Activated CD8-positive, alpha-beta memory T cell treated with anti-CD3 and anti-CD28 coated beads, Interleukin-2, amount 50 U/mL, for 24 hours (primary cell): ENCODE data around the gene TULP4.
"Not testable (repeated sequence)": the region's sequence is repeated elsewhere in the genome, so short reads cannot be mapped to it uniquely, and the experiment has no call there.

Experiments
- DNase-seq: peaks from one replicate; pipeline ENCODE4 v3.0.0-alpha.2; 2020; ENCODE audit errors: extremely low read depth

The TULP4 gene

GRCh38 chr6:158327211-158327610 lies 14.9 kb downstream of the TULP4 start:
- DNase-seq: no peak

- DNase-seq: no peak
Observed at GRCh38 chr6:158328952-158329351, 16.7 kb downstream of the TULP4 start.

GRCh38 chr6:158329531-158329930 lies 17.3 kb downstream of the TULP4 start:
- no peak for DNase-seq

DNA sequence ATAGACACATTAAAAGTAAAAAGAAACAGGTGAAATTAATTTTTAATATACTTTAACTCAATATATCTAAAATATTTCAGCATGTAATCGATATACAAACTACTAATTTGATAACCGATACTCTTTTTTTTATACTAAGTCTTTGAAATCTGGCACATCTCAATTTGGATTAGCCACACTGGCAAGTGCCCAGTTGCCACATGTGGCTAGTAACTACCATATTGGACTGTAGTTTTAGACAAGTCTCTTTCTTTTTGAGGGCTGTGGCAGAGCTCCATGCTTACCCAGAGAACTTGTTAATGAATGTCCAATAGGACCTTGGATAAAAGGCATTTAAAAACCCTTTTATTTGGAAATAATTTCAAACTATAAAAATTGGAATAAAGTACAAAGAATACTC lies 17.8 kb downstream of the TULP4 start:
- DNase-seq: no peak

GRCh38 chr6:158332237-158332636 lies 20.0 kb downstream of the TULP4 start:
- DNase-seq: no peak

DNA sequence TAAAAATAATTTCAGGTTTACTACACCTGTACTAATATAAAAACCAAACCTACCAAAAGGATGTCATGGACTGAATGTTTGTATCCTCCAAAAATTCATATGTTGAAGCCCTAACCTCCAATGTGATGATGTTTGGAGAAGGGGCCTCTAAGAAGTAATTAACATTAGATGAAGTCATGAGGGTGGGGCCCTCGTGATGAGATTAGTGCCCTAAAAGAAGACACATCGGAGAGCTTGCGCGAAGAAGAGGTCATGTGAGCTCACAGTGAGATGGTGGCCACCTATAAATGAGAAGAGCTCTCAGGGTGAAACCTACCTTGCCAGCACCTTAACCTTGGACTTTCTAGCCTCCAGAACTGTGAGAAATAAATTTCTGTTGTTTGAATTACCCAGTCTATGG lies 20.8 kb downstream of the TULP4 start:
- no peak for DNase-seq

GRCh38 chr6:158334534-158334933 lies 22.3 kb downstream of the TULP4 start:
- no peak for DNase-seq

GRCh38 chr6:158337332-158337731 lies 25.1 kb downstream of the TULP4 start:
- no peak for DNase-seq

DNA sequence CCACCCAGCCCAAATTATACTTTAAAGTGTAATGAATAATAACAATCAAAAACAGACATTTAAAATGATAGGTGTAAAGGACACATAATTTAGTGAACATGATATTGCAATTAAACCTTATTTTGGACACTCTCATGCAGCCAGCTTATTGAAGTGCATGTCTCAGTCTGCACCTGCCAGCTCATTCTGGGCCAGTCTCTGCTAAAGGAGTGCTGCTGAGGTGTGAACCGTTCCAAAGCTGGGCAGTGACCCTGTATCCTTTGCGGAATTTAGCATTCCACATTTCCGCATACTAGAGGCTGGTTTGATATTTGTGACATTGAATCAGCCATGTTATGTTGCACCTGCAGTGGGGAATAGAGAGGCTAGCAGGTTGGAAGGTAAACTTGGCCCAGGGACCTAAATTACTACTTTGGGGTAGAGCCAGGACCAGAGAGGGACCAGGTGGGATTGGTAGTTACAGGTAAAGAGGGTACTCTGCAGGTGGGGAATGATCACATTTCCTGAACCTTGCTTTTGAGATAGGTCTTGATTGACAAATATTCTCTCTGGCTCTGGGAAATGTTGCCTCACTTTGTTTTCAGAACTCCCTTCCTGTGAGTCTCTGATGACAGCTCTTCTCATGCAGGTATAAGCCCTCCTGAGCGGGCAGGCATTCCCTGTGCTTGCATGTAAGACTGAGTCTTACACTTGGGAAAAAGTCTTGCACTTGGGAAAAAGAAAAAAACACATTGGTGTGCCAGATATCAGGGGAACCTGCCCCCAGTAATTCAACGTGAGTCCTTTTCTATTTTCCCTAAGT lies 26.2 kb downstream of the TULP4 start:
- DNase-seq: no peak

DNA sequence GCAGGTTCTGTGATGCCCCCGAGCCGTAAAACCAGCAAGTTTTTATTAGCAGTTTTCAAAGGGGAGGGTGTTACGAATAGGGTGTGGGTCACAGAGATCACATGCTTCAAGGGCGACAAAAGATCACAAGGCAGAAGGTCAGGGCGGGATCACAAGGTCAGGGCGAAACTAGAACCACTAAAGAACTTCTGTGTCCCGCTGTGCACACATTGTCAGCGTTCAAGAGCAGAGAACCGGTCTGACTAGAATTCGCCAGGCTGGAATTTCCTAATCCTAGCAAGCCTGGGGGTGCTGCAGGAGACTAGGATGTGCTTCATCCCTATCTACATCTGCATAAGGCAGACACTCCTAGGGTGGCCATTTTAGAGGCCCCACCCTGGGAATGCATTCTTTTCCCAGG lies 26.9 kb downstream of the TULP4 start:
- not testable (repeated sequence) for DNase-seq

GRCh38 chr6:158340252-158340651 lies 28.0 kb downstream of the TULP4 start:
- no peak for DNase-seq

DNA sequence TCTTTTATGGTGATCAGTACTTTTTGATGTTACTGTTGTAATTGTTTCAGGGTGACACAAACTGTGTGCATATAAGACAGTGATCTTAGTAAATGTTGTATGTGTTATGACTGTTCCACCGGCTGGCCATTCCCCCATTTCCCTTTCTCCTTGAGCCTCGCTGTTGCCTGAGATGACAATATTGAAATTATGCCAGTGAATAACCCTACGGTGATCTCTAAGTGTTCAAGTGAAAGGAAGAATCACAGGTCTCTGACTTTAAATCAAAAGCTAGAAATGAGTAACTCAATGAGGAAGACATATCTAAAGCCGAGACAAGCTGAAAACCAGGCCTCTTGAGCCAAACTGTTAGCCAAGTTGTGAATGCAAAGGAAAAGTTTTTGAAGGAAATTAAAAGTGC lies 32.3 kb downstream of the TULP4 start:
- no peak for DNase-seq

- DNase-seq: not testable (repeated sequence)
Observed at GRCh38 chr6:158345444-158345843, 33.2 kb downstream of the TULP4 start.

DNA sequence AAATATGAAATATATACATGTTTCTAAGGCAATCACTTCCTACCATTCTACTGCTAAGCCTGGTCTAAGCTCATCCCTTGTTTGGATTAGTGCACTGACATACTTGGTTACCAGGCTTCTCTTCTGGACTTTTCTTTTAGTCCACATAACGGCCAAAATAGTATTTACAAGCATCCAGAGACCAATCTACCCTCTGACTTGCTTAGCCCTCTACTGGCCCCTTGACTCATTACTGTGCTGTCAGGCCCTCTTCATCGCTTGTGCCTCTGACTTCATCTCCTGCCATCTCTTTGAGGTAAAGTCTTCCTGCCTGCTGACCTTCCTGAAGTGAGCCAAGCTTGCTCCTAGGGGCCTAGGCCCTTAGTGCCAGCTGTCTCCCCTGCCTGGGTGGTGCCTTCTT lies 35.1 kb downstream of the TULP4 start:
- no peak for DNase-seq

DNA sequence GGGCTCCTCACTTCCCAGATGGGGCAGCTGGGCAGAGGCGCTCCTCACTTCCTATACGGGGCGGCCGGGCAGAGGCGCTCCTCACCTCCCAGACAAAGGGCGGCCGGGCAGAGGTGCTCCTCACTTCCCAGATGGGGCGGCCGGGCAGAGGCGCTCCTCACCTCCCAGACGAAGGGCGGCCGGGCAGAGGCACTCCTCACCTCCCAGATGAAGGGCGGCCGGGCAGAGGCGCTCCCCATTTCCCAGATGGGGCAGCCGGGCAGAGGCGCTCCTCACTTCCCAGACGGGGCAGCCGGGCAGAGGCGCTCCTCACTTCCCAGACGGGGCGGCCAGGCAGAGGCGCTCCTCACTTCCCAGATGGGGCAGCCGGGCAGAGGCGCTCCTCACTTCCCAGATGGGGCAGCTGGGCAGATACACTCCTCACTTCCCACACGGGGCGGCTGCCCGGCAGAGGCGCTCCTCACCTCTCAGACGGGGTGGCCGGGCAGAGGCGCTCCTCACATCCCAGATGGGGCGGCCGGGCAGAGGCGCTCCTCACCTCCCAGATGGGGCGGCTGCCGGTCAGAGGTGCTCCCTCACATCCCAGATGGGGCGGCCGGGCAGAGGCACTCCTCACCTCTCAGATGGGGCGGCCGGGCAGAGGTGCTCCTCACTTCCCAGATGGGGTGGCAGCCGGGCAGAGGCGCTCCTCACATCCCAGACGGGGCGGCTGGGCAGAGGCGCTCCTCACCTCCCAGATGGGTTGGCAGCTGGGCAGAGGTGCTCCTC lies 36.7 kb downstream of the TULP4 start:
- not testable (repeated sequence) for DNase-seq

DNA sequence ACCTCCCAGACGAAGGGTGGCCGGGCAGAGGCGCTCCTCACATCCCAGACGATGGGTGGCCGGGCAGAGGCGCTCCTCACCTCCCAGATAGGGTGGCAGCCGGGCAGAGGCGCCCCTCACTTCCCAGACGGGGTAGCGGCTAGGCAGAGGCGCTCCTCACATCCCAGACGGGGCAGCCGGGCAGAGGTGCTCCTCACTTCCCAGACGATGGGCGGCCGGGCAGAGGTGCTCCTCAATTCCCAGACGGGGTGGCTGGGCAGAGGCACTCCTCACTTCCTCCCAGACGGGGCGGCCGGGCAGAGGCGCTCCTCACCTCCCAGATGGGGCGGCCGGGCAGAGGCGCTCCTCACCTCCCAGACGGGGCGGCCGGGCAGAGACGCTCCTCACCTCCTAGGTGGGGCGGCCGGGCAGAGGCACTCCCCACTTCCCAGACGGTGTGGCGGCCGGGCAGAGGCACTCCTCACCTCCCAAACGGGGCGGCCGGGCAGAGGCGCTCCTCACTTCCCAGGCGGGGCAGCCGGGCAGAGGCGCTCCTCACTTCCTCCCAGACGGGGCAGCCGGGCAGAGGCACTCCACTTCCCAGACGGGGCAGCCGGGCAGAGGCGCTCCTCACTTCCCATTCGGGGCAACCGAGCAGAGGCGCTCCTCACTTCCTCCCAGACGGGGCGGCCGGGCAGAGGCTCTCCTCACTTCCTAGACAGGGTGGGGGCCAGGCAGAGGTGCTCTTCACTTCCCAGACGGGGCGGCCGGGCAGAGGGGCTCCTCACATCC lies 37.4 kb downstream of the TULP4 start:
- DNase-seq: not testable (repeated sequence)

DNA sequence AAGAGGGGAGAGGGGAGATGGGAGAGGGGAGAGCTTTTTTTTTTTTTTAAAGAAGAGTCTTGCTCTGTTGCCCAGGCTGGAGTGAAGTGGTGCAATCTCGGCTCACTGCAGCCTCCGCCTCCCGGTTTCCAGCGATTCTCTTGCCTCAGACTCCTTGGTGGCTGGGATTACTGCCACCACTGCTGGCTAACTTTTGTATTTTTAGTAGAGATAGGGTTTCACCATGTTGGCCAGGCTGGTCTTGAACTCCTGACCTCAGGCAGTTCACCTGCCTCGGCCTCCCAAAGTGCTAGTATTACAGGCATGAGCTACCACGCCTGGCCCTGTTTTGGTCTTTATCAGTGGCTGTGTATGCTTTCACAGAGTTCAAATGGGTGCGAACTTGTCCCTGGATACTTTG lies 38.5 kb downstream of the TULP4 start:
- DNase-seq: not testable (repeated sequence)

DNA sequence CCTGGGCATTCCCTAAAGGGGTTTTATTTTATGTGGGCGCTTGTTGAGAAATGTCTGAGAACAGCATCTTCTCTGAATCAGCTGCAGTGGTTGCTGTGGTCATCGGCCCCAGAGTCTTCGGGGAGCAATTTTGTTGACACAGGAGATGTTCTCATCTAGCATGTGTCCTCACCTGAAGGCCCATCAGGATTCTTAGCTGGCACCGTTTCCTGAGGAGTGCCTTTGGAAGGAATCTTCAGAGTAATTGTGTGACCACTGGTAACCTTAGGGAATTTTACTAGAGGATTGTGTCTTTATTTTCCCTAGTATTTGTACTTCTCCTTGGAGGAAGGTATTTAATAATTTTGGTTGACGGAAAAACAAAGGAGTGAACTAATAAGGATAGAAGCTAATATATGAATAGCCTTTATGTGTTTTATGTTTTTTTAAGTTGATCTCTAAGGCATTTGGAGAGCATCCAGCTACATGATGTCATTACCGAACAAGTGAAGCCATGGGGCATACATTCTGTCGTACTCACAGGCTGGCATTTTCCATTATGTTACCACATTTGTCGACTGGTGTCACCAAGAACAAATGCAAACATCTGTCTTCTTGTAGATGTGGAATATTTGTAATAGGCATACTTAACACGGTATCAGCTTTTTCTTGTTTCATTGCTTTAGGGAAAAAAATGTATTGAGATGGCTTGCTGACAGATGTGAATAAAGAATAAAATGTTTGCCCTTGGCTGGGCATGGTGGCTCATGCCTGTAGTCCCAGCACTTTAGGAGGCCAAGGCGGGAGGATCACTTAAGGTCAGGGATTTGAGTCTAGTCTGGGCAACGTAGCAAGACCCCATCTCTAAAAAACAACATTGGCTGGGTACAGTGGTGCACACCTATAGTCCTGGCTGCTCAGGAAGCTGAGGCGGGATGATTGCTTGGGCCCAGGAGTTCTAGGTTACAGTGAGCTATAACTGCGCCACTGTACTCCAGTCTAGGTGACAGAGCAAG lies 41.9 kb downstream of the TULP4 start:
- DNase-seq: no peak

DNA sequence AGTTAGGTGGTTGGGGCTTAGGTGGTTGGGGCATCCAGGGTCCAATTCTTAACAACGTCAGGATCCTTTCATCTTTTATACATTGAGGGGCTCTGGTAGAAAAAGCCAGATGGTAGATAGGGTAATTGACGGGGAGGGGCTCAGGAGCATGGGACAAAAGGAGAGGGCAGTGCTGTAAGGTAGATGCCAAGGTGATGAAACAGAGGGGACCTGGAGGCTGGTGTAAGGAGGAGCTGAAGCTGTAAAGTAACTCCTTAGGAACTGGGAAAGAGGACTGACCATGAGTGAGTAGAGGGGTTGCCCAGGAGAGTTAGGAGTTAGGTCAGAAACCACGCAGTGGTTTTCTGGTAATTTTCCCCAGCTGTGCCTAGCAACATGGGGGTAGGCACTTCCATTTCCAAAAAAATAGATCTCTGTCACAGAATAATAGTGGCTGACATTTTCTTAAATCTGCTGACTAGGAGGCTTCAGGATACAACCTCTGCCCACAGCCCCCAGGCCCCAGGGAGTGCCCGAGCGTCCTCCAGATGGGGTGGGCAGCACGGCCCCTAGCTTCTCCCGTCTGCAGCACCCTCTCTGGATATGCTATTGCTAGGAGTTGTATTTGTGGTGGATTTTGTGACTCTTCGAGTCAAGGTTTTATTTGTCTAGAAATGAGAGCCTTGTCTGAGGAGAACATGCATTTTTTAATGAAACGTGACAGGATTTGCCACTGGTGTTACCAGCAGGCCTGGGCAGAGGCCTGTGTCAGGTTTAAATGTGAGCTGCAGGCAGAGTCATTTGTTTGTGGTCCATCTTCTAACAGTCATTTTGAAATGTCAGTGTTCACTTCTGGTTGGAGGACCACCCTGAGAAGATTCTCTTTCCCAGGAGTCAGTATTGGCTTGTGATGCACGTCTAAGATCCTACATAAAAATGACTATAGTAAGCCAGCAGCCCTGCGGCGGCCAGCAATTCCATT lies 44.6 kb downstream of the TULP4 start:
- no peak for DNase-seq
